ENCODE results near the gene TCFL5. TPM values are rescaled to one million over a fixed set of nuclear protein-coding genes. Genes with fewer than 3 reads are reported as not detected.

TCFL5 gene
- total RNA-seq, 1 experiment from 2014 or later, result 15.1 TPM

DNA sequence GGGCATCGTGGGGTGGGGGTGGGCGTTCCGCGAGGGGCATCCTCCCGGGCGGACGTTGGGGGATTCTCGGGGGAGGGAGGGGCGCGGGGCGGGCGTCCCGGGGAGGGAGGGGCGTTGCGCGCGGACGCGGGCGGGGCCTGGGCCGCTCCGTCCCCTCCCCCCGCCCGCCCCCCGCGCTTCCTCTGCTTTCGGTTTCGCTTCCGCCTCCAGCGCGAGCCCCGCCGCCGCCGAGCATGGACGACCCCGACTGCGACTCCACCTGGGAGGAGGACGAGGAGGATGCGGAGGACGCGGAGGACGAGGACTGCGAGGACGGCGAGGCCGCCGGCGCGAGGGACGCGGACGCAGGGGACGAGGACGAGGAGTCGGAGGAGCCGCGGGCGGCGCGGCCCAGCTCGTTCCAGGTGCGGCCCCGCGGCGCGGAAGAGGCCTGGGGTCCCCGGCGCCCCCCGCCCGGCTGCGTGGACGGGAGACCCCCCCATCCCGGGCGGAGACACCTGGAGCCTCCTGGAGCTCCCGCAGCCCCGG lies 56.9 kb downstream of the TCFL5 start, which contains the start of gene OGFR:
OGFR (plus strand) TSS at position 209 of the 528 bp plus-strand sequence; CDS start at position 234, 25 bp downstream.
- POLR2A ChIA-PET, result interaction anchor here (0.6 to 2.1 kb wide), 5 partner anchors 8 to 329 kb away, joined by 3 to 17 read pairs (median 8); partner anchors contain the start of genes GATA5 and MRGBP

DNA sequence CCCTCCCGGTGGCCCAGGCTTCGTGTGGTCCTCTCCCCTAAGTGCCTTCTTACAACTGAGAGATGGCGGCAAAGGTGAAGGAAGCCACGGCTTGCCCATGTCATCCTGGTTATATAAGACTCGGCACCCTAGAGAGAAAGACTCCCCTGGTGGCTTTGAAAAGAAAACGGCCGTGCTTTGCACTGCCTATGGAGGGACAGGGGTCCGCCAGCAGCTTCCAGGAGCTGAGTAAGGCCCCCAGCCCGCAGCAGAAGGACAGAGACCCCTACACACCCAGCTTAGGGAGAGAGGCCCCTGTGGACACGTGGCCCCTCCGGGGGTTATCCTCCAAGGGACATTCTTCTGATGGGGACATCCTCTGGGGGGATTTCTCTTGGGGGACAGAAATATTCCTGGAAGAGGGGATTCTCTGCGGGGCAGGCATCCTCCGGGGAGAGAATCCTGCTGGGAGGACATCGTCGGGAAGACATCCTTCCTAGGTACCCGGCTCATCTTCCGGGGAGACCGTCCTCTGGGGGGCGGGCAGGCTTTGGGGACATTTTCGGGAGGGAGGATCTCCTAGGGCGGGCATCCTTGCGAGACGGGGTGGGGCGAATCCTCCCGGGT lies 57.5 kb downstream of the TCFL5 start:
- POLR2A ChIA-PET, result interaction anchor here (0.6 to 2.1 kb wide), 5 partner anchors 8 to 328 kb away, joined by 3 to 17 read pairs (median 8); partner anchors contain the start of genes GATA5 and MRGBP
- H3K27ac Mint-ChIP-seq (ENCODE audit: unreplicated experiment), result peak overlapping the region; percentile 80
- Histone ChIP-seq H3K4me1 (peaks cover 14% of the 10 kb centered on the region), H3K9me3 (no peaks in the 10 kb centered on the region), H3K4me3 (ENCODE audit: low read depth, low read length) (peak overlapping the region; percentile 99), H3K36me3 (ENCODE audit: control insufficient read depth, insufficient read depth, low read length) (peaks cover 17% of the 10 kb centered on the region), H3K27me3 (replicated peaks; ENCODE audit: control insufficient read depth, insufficient read depth, low read length) (no peaks in the 10 kb centered on the region)
- TF ChIP-seq, protein P1, sequence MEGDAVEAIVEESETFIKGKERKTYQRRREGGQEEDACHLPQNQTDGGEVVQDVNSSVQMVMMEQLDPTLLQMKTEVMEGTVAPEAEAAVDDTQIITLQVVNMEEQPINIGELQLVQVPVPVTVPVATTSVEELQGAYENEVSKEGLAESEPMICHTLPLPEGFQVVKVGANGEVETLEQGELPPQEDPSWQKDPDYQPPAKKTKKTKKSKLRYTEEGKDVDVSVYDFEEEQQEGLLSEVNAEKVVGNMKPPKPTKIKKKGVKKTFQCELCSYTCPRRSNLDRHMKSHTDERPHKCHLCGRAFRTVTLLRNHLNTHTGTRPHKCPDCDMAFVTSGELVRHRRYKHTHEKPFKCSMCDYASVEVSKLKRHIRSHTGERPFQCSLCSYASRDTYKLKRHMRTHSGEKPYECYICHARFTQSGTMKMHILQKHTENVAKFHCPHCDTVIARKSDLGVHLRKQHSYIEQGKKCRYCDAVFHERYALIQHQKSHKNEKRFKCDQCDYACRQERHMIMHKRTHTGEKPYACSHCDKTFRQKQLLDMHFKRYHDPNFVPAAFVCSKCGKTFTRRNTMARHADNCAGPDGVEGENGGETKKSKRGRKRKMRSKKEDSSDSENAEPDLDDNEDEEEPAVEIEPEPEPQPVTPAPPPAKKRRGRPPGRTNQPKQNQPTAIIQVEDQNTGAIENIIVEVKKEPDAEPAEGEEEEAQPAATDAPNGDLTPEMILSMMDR (IDR thresholded peaks at IDR 0.05; ENCODE audit: insufficient read depth in 1 of 2, low read depth in 1 of 2, low read length in 1 of 2, severe bottlenecking in 1 of 2, unreplicated experiment in 1 of 2), result peak in 1 of 2 experiments; percentile 7
- peaks cover 12% of the 10 kb centered on the region for H3K4me1 Mint-ChIP-seq (ENCODE audit: low read depth, unreplicated experiment)
- intact Hi-C loops (cut with micrococcal nuclease; ENCODE audit: unreplicated experiment), result no loop called here
- H3K9me3 Mint-ChIP-seq (ENCODE audit: unreplicated experiment), result no peaks in the 10 kb centered on the region
- peaks cover 78% of the 10 kb centered on the region for H3K36me3 Mint-ChIP-seq (ENCODE audit: insufficient read depth, unreplicated experiment)
- H3K4me3 Mint-ChIP-seq (ENCODE audit: unreplicated experiment), result peak overlapping the region; percentile 91
- no TSS peak for BruUV-seq (replicated peaks)
- no peak for DNase-seq
- no peaks in the 10 kb centered on the region for H3K27me3 Mint-ChIP-seq (ENCODE audit: insufficient read depth, unreplicated experiment)
- CTCF ChIA-PET, result interaction anchor here (0.6 to 3.2 kb wide), 4 partner anchors 8 to 122 kb away, joined by 3 to 16 read pairs (median 3); partner anchors contain the start of gene MRGBP

More for the DNA sequence above, 56.9 kb downstream of the TCFL5 start, which contains the start of gene OGFR:
- TF ChIP-seq, protein P1 (IDR thresholded peaks at IDR 0.05; ENCODE audit: insufficient read depth in 1 of 2, low read depth in 1 of 2, low read length in 1 of 2, severe bottlenecking in 1 of 2, unreplicated experiment in 1 of 2), result no peak
- Histone ChIP-seq H3K4me1 (peaks cover 14% of the 10 kb centered on the region), H3K27me3 (replicated peaks; ENCODE audit: control insufficient read depth, insufficient read depth, low read length) (no peaks in the 10 kb centered on the region), H3K4me3 (ENCODE audit: low read depth, low read length) (peak within 1 kb of the TSS; percentile 99), H3K36me3 (ENCODE audit: control insufficient read depth, insufficient read depth, low read length) (peaks cover 22% of the 10 kb centered on the region), H3K9me3 (no peaks in the 10 kb centered on the region)
- CTCF ChIA-PET, result interaction anchor here (0.6 to 3.2 kb wide), 9 partner anchors 8 to 208 kb away, joined by 3 to 16 read pairs (median 3); partner anchors contain the start of gene MRGBP
- Mint-ChIP-seq H3K27ac (ENCODE audit: unreplicated experiment) (peak within 1 kb of the TSS; percentile 80), H3K27me3 (ENCODE audit: insufficient read depth, unreplicated experiment) (no peaks in the 10 kb centered on the region), H3K4me3 (ENCODE audit: unreplicated experiment) (peak within 1 kb of the TSS; percentile 91), H3K4me1 (ENCODE audit: low read depth, unreplicated experiment) (peaks cover 12% of the 10 kb centered on the region), H3K36me3 (ENCODE audit: insufficient read depth, unreplicated experiment) (peaks cover 78% of the 10 kb centered on the region), H3K9me3 (ENCODE audit: unreplicated experiment) (no peaks in the 10 kb centered on the region)
- DNase-seq, result peak in 1 of 2 experiments; percentile 82
- no TSS peak for BruUV-seq (replicated peaks)
- intact Hi-C loops (cut with micrococcal nuclease; ENCODE audit: unreplicated experiment), result loop anchor here (5.0 kb wide), 2 partner anchors 58 to 117 kb away; partner anchors contain the start of gene TCFL5

DNA sequence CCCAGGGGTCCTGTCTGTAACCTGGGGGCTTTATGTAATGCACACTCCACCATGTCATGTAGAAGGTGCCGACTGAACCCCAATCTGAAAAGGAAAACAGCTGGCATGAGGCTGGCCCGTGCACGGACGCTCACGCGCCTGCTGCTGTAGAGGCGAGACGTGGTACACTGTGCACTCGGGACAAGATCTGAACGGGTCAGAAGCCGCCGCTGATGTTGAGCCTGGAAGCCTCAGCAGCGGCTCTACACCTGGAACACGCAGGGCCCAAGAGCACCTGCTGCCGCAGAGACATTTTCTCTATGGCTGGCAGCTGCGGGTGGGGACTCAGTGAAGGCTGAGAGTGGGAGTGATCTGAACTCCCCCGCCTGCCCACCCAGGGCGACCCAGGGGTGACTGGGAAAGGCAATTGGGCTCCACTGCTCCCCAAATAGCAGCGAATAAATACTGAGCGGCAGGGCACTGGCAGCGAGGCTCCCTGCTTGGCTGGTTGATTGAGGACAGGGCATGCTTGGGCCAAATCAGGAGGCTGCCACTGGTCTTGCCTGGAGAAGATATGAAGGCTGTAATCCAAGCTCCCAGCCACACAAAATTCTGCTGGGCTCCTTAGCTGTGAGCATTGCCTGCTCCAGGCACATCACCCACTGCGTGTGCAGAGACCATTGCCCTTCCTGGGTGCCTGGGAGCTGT lies 59.5 kb downstream of the TCFL5 start:
- Mint-ChIP-seq H3K27ac (ENCODE audit: unreplicated experiment) (no peak overlapping the region), H3K27me3 (ENCODE audit: insufficient read depth, unreplicated experiment) (no peaks in the 10 kb centered on the region)
- CTCF ChIA-PET, result no interaction called here

More for the DNA sequence above, 59.5 kb downstream of the TCFL5 start:
- DNase-seq, result no peak
- Mint-ChIP-seq H3K9me3 (ENCODE audit: unreplicated experiment) (no peaks in the 10 kb centered on the region), H3K4me1 (ENCODE audit: low read depth, unreplicated experiment) (peaks cover 27% of the 10 kb centered on the region), H3K4me3 (ENCODE audit: unreplicated experiment) (no peak overlapping the region), H3K36me3 (ENCODE audit: insufficient read depth, unreplicated experiment) (peaks cover 80% of the 10 kb centered on the region)
- Histone ChIP-seq H3K4me1 (peaks cover 28% of the 10 kb centered on the region), H3K4me3 (ENCODE audit: low read depth, low read length) (no peak overlapping the region), H3K27me3 (replicated peaks; ENCODE audit: control insufficient read depth, insufficient read depth, low read length) (no peaks in the 10 kb centered on the region), H3K36me3 (ENCODE audit: control insufficient read depth, insufficient read depth, low read length) (peaks cover 14% of the 10 kb centered on the region), H3K9me3 (no peaks in the 10 kb centered on the region)
- intact Hi-C loops (cut with micrococcal nuclease; ENCODE audit: unreplicated experiment), result no loop called here
- no TSS peak for BruUV-seq (replicated peaks)
- POLR2A ChIA-PET, result no interaction called here
- TF ChIP-seq, protein P1 (IDR thresholded peaks at IDR 0.05; ENCODE audit: insufficient read depth in 1 of 2, low read depth in 1 of 2, low read length in 1 of 2, severe bottlenecking in 1 of 2, unreplicated experiment in 1 of 2), result no peak

Measured in Caco-2 (cell line).